ENCODE measurements around the gene DPP4.

DPP4 gene

GRCh38 chr2:162086904-162087303, 12.9 kb upstream of the DPP4 start:
- H3K27me3 ChIP-seq (replicated peaks; ENCODE audit: insufficient read depth, low read length) = no peaks in the 10 kb centered on the region
- H3K9ac ChIP-seq (ENCODE audit: low read length) = no peak overlapping the region
- H4K20me1 ChIP-seq (ENCODE audit: insufficient read depth, low read length) = no peaks in the 10 kb centered on the region
- TF ChIP-seq EZH2 (optimal IDR thresholded peaks at IDR 0.05; ENCODE audit: low read depth, low read length) (no peak), EZH2phosphoT487 (IDR thresholded peaks at IDR 0.05; ENCODE audit: low read length) (no peak)
- TF ChIP-seq, protein P1, sequence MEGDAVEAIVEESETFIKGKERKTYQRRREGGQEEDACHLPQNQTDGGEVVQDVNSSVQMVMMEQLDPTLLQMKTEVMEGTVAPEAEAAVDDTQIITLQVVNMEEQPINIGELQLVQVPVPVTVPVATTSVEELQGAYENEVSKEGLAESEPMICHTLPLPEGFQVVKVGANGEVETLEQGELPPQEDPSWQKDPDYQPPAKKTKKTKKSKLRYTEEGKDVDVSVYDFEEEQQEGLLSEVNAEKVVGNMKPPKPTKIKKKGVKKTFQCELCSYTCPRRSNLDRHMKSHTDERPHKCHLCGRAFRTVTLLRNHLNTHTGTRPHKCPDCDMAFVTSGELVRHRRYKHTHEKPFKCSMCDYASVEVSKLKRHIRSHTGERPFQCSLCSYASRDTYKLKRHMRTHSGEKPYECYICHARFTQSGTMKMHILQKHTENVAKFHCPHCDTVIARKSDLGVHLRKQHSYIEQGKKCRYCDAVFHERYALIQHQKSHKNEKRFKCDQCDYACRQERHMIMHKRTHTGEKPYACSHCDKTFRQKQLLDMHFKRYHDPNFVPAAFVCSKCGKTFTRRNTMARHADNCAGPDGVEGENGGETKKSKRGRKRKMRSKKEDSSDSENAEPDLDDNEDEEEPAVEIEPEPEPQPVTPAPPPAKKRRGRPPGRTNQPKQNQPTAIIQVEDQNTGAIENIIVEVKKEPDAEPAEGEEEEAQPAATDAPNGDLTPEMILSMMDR (IDR thresholded peaks at IDR 0.05; ENCODE audit: low read length) = no peak
- H3K9me3 ChIP-seq (replicated peaks; ENCODE audit: insufficient read depth, low read length) = no peaks in the 10 kb centered on the region
- H3K4me2 ChIP-seq (ENCODE audit: low read depth, low read length) = no peak overlapping the region
- H3K36me3 ChIP-seq (replicated peaks; ENCODE audit: insufficient read depth, low read length) = no peaks in the 10 kb centered on the region
- H3F3A ChIP-seq (ENCODE audit: insufficient read depth, low read length) = no peaks in the 10 kb centered on the region
- no peak overlapping the region for H3K27ac ChIP-seq (ENCODE audit: low read length)
- H3K9me2 ChIP-seq (replicated peaks; ENCODE audit: insufficient read depth, low read length) = no peaks in the 10 kb centered on the region
- H3K4me1 ChIP-seq (ENCODE audit: low read length) = no peaks in the 10 kb centered on the region
- H2AFZ ChIP-seq (ENCODE audit: low read length) = no peak overlapping the region
- no peaks in the 10 kb centered on the region for H3K79me2 ChIP-seq (ENCODE audit: low read length)
- no peak overlapping the region for H3K4me3 ChIP-seq (ENCODE audit: low read length)
- DNase-seq = no peak

GRCh38 chr2:162085090-162085891, 11.3 kb upstream of the DPP4 start:
- Histone ChIP-seq H3K9me2 (replicated peaks; ENCODE audit: insufficient read depth, low read length) (no peaks in the 10 kb centered on the region), H3K4me2 (ENCODE audit: low read depth, low read length) (no peak overlapping the region), H3K4me1 (ENCODE audit: low read length) (no peaks in the 10 kb centered on the region), H3K27me3 (replicated peaks; ENCODE audit: insufficient read depth, low read length) (no peaks in the 10 kb centered on the region), H3K36me3 (replicated peaks; ENCODE audit: insufficient read depth, low read length) (no peaks in the 10 kb centered on the region), H3K4me3 (ENCODE audit: low read length) (no peak overlapping the region), H3K79me2 (ENCODE audit: low read length) (no peaks in the 10 kb centered on the region), H3F3A (ENCODE audit: insufficient read depth, low read length) (no peaks in the 10 kb centered on the region), H3K9ac (ENCODE audit: low read length) (no peak overlapping the region), H3K9me3 (replicated peaks; ENCODE audit: insufficient read depth, low read length) (no peaks in the 10 kb centered on the region), H2AFZ (ENCODE audit: low read length) (no peak overlapping the region), H3K27ac (ENCODE audit: low read length) (no peak overlapping the region), H4K20me1 (ENCODE audit: insufficient read depth, low read length) (no peaks in the 10 kb centered on the region)
- TF ChIP-seq EZH2 (optimal IDR thresholded peaks at IDR 0.05; ENCODE audit: low read depth, low read length) = no peak
- TF ChIP-seq EZH2phosphoT487 (IDR thresholded peaks at IDR 0.05; ENCODE audit: low read length) = no peak
- TF ChIP-seq, protein P1 (IDR thresholded peaks at IDR 0.05; ENCODE audit: low read length) = no peak
- no peak for DNase-seq

DNA sequence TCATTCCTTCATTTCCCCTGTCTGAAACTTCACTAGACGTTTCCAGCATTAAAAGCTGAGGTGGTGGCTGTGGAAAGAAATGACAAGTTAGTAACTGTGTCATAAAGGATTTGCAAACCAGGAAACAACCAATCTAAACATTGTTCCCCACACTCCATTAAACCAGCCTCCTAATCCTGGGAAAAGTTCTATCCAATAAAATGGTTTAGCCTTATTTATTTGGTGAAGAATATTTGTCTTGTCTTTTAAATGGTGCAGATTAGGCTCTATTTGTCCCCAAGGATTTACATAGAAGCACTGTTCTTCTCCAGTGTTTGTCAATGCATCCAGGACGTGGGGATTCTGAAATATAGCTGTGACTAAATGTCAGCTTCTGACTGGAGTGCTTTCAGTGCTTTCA, 10.5 kb upstream of the DPP4 start:
- Histone ChIP-seq H3K4me3 (ENCODE audit: low read length) (no peak overlapping the region), H4K20me1 (ENCODE audit: insufficient read depth, low read length) (no peaks in the 10 kb centered on the region), H3K27me3 (replicated peaks; ENCODE audit: insufficient read depth, low read length) (no peaks in the 10 kb centered on the region), H2AFZ (ENCODE audit: low read length) (no peak overlapping the region), H3K4me2 (ENCODE audit: low read depth, low read length) (no peak overlapping the region), H3K27ac (ENCODE audit: low read length) (no peak overlapping the region), H3K36me3 (replicated peaks; ENCODE audit: insufficient read depth, low read length) (no peaks in the 10 kb centered on the region), H3K9ac (ENCODE audit: low read length) (no peak overlapping the region), H3K79me2 (ENCODE audit: low read length) (no peaks in the 10 kb centered on the region), H3K4me1 (ENCODE audit: low read length) (no peaks in the 10 kb centered on the region), H3K9me2 (replicated peaks; ENCODE audit: insufficient read depth, low read length) (no peaks in the 10 kb centered on the region), H3K9me3 (replicated peaks; ENCODE audit: insufficient read depth, low read length) (no peaks in the 10 kb centered on the region), H3F3A (ENCODE audit: insufficient read depth, low read length) (no peaks in the 10 kb centered on the region)
- DNase-seq = no peak
- TF ChIP-seq, protein P1 (IDR thresholded peaks at IDR 0.05; ENCODE audit: low read length) = no peak
- TF ChIP-seq EZH2phosphoT487 (IDR thresholded peaks at IDR 0.05; ENCODE audit: low read length) (no peak), EZH2 (optimal IDR thresholded peaks at IDR 0.05; ENCODE audit: low read depth, low read length) (no peak)

All from MM.1S (cell line).